Transverse colon (tissue), 3 donors: Measurements from ENCODE around the gene AGK.

Source experiments
- CTCF ChIP-seq, 5 experiments: fragments of 200-600 bp in 3 of 5; fragments of 450-650 bp in 2 of 5; sonication (generic) in 3 of 5; IDR thresholded peaks; 1 replicate in 2 of 5; 2 replicates in 3 of 5; pipeline ENCODE4 v1.5.1; 2016 to 2017; ENCODE audit warnings: antibody characterized with exemption in 5 of 5, inconsistent platforms in 3 of 5, mild to moderate bottlenecking in 2 of 5, moderate library complexity in 1 of 5
- EP300 ChIP-seq: sonication (generic); formaldehyde crosslinking; IDR thresholded peaks from one replicate; pipeline ENCODE4 v1.6.1; 2017; ENCODE audit warnings: antibody characterized with exemption, low read depth
- POLR2A ChIP-seq: fragments of 450-650 bp; IDR thresholded peaks from one replicate; pipeline ENCODE4 v1.6.1; 2016; ENCODE audit warnings: antibody characterized with exemption, mild to moderate bottlenecking, moderate library complexity

- TF ChIP-seq CTCF (IDR thresholded peaks at IDR 0.05) (no peak), POLR2A (no peak), EP300 (no peak)
These were observed 125.4 kb downstream of the AGK start for GRCh38 chr7:141676618-141677017.
